ENCODE results near the gene IL1RL2.

Gene IL1RL2

GRCh38 chr2:102237176-102237575 lies 50.4 kb downstream of the IL1RL2 start:
- Histone ChIP-seq H3K9ac (ENCODE audit: low read depth, low read length, poor library complexity, severe bottlenecking) (no peak overlapping the region), H3K9me2 (replicated peaks; ENCODE audit: low read depth, low read length) (no peaks in the 10 kb centered on the region), H4K20me1 (ENCODE audit: insufficient read depth, low read length, poor library complexity, severe bottlenecking) (no peaks in the 10 kb centered on the region), H3K9me3 (ENCODE audit: insufficient read depth, low read depth, low read length) (no peaks in the 10 kb centered on the region), H3K27me3 (ENCODE audit: insufficient read depth, low read length, poor library complexity, severe bottlenecking) (no peaks in the 10 kb centered on the region), H3F3A (ENCODE audit: low read depth) (no peaks in the 10 kb centered on the region), H3K79me2 (ENCODE audit: insufficient read depth, low read length) (no peaks in the 10 kb centered on the region), H2AFZ (ENCODE audit: low read length) (no peak overlapping the region), H3K36me3 (ENCODE audit: insufficient read depth, low read length) (no peaks in the 10 kb centered on the region), H3K4me2 (ENCODE audit: low read depth, low read length, poor library complexity, severe bottlenecking) (no peak overlapping the region), H3K4me3 (ENCODE audit: low read length, poor library complexity, severe bottlenecking) (no peak overlapping the region), H3K4me1 (ENCODE audit: insufficient read depth, low read length, poor library complexity, severe bottlenecking) (peaks cover 8% of the 10 kb centered on the region)
- TF ChIP-seq EZH2phosphoT487 (IDR thresholded peaks at IDR 0.05; ENCODE audit: borderline replicate concordance) (no peak), CTCF (conservative IDR thresholded peaks at IDR 0.05; ENCODE audit: low read length) (no peak)

GRCh38 chr2:102238039-102238756 lies 51.4 kb downstream of the IL1RL2 start:
- TF ChIP-seq EZH2phosphoT487 (IDR thresholded peaks at IDR 0.05; ENCODE audit: borderline replicate concordance) (no peak), CTCF (conservative IDR thresholded peaks at IDR 0.05; ENCODE audit: low read length) (no peak)
- H3K9me2 ChIP-seq (replicated peaks; ENCODE audit: low read depth, low read length): no peaks in the 10 kb centered on the region
- no peak overlapping the region for H2AFZ ChIP-seq (ENCODE audit: low read length)
- no peaks in the 10 kb centered on the region for H3K79me2 ChIP-seq (ENCODE audit: insufficient read depth, low read length)
- H3K9ac ChIP-seq (ENCODE audit: low read depth, low read length, poor library complexity, severe bottlenecking): no peak overlapping the region
- H3K9me3 ChIP-seq (ENCODE audit: insufficient read depth, low read depth, low read length): no peaks in the 10 kb centered on the region
- no peaks in the 10 kb centered on the region for H3K36me3 ChIP-seq (ENCODE audit: insufficient read depth, low read length)
- H3K4me3 ChIP-seq (ENCODE audit: low read length, poor library complexity, severe bottlenecking): no peak overlapping the region
- no peak overlapping the region for H3K4me2 ChIP-seq (ENCODE audit: low read depth, low read length, poor library complexity, severe bottlenecking)
- H4K20me1 ChIP-seq (ENCODE audit: insufficient read depth, low read length, poor library complexity, severe bottlenecking): no peaks in the 10 kb centered on the region
- no peaks in the 10 kb centered on the region for H3F3A ChIP-seq (ENCODE audit: low read depth)
- H3K4me1 ChIP-seq (ENCODE audit: insufficient read depth, low read length, poor library complexity, severe bottlenecking): peaks cover 8% of the 10 kb centered on the region
- H3K27me3 ChIP-seq (ENCODE audit: insufficient read depth, low read length, poor library complexity, severe bottlenecking): no peaks in the 10 kb centered on the region

- TF ChIP-seq EZH2phosphoT487 (IDR thresholded peaks at IDR 0.05; ENCODE audit: borderline replicate concordance) (no peak), CTCF (conservative IDR thresholded peaks at IDR 0.05; ENCODE audit: low read length) (no peak)
- Histone ChIP-seq H3K9me3 (ENCODE audit: insufficient read depth, low read depth, low read length) (no peaks in the 10 kb centered on the region), H3K36me3 (ENCODE audit: insufficient read depth, low read length) (no peaks in the 10 kb centered on the region), H3F3A (ENCODE audit: low read depth) (no peaks in the 10 kb centered on the region), H3K9ac (ENCODE audit: low read depth, low read length, poor library complexity, severe bottlenecking) (no peak overlapping the region), H4K20me1 (ENCODE audit: insufficient read depth, low read length, poor library complexity, severe bottlenecking) (no peaks in the 10 kb centered on the region), H3K4me1 (ENCODE audit: insufficient read depth, low read length, poor library complexity, severe bottlenecking) (peaks cover 8% of the 10 kb centered on the region), H3K4me3 (ENCODE audit: low read length, poor library complexity, severe bottlenecking) (no peak overlapping the region), H2AFZ (ENCODE audit: low read length) (no peak overlapping the region), H3K4me2 (ENCODE audit: low read depth, low read length, poor library complexity, severe bottlenecking) (no peak overlapping the region), H3K9me2 (replicated peaks; ENCODE audit: low read depth, low read length) (no peaks in the 10 kb centered on the region), H3K79me2 (ENCODE audit: insufficient read depth, low read length) (no peaks in the 10 kb centered on the region), H3K27me3 (ENCODE audit: insufficient read depth, low read length, poor library complexity, severe bottlenecking) (no peaks in the 10 kb centered on the region)
Measured at GRCh38 chr2:102238778-102239177, 52.0 kb downstream of the IL1RL2 start.

All from Loucy (cell line).